Neural progenitor cell (in vitro differentiated cells): Measurements from ENCODE around the gene TLN1.

ENCODE experiments used
- CTCF ChIP-seq: fragments of 200-600 bp; sonication (generic); IDR thresholded peaks from 2 replicates; pipeline ENCODE4 v1.5.1; 2017; ENCODE audit warnings: antibody characterized with exemption, mild to moderate bottlenecking
- EZH2 ChIP-seq: fragments of 200-600 bp; sonication (generic); IDR thresholded peaks from 2 replicates; pipeline ENCODE4 v1.6.1; 2017; ENCODE audit warnings: antibody characterized with exemption, mild to moderate bottlenecking, moderate library complexity
- EZH2phosphoT487 ChIP-seq: fragments of 200-600 bp; sonication (generic); IDR thresholded peaks from 2 replicates; pipeline ENCODE4 v1.6.1; 2017; ENCODE audit warnings: antibody characterized with exemption

- no peak for TF ChIP-seq CTCF
- TF ChIP-seq EZH2 = no peak
- TF ChIP-seq EZH2phosphoT487 = no peak
These were observed 35.5 kb upstream of the TLN1 start for GRCh38 chr9:35767458-35767857.
